Measurements from ENCODE around the gene RNF151. TPM values are rescaled to one million over a fixed set of nuclear protein-coding genes. Genes with fewer than 3 reads are reported as not detected.

The RNF151 gene
- total and polyA plus RNA-seq, 10 of the 15 experiments (the other 5 are each of a cell fraction or from before 2014, with no cell fraction given): 0.17 to 0.56 TPM; not detected in 8

GRCh38 chr16:1971796-1972489, 5.3 kb downstream of the RNF151 start, which contains the start of gene TBL3 (continued):
- TF ChIP-seq PRDM15 (CRISPR knock-in tag; IDR thresholded peaks at IDR 0.05): no peak
- peak; percentile 65; the same call in 1 of the 2 replicates for TF ChIP-seq DPF2 (IDR thresholded peaks at IDR 0.05)
- TF ChIP-seq MAX (IDR thresholded peaks at IDR 0.05; ENCODE audit: low read depth, low read length): peak; percentile 93
- TF ChIP-seq RBBP5 (conservative IDR thresholded peaks at IDR 0.05): no peak
- peak; percentile 99 for TF ChIP-seq NBN (IDR thresholded peaks at IDR 0.05)
- peak; percentile 100 for TF ChIP-seq IKZF1 (conservative IDR thresholded peaks at IDR 0.05)
- TF ChIP-seq ZBTB4 (CRISPR knock-in tag; IDR thresholded peaks at IDR 0.05): no peak
- peak; percentile 87 for TF ChIP-seq MXI1 (IDR thresholded peaks at IDR 0.05; ENCODE audit: low read depth, low read length)
- peak; percentile 70 for TF ChIP-seq CBFB (IDR thresholded peaks at IDR 0.05; ENCODE audit: low read depth)
- peak; percentile 64; the same call in 1 of the 2 replicates for TF ChIP-seq NR2F1 (conservative IDR thresholded peaks at IDR 0.05)
- TF ChIP-seq SMC3 (IDR thresholded peaks at IDR 0.05; ENCODE audit: borderline replicate concordance, low read length): no peak
- no peak for TF ChIP-seq CBX5 (IDR thresholded peaks at IDR 0.05; ENCODE audit: low read depth)
- TF ChIP-seq IRF3 (IDR thresholded peaks at IDR 0.05): no peak
- TF ChIP-seq ZNF592 (IDR thresholded peaks at IDR 0.05): peak; percentile 83; the same call in 1 of the 2 replicates
- 0 out of 2 replicates have a peak, but pooled peaks have one; percentile 55 for TF ChIP-seq HSF1 (IDR thresholded peaks at IDR 0.05; ENCODE audit: low read depth, low read length)

All from GM12878 (cell line).